Measurements from ENCODE around the gene KLHL20.
"Not testable (repeated sequence)": the region's sequence is repeated elsewhere in the genome, so short reads cannot be mapped to it uniquely, and the experiment has no call there.

The KLHL20 gene, protein sequence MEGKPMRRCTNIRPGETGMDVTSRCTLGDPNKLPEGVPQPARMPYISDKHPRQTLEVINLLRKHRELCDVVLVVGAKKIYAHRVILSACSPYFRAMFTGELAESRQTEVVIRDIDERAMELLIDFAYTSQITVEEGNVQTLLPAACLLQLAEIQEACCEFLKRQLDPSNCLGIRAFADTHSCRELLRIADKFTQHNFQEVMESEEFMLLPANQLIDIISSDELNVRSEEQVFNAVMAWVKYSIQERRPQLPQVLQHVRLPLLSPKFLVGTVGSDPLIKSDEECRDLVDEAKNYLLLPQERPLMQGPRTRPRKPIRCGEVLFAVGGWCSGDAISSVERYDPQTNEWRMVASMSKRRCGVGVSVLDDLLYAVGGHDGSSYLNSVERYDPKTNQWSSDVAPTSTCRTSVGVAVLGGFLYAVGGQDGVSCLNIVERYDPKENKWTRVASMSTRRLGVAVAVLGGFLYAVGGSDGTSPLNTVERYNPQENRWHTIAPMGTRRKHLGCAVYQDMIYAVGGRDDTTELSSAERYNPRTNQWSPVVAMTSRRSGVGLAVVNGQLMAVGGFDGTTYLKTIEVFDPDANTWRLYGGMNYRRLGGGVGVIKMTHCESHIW

GRCh38 chr1:173714759-173715537, at the start of gene KLHL20:
TSS of gene KLHL20 (plus strand) at chr1:173714981. CDS start at chr1:173716044, 1,063 bp downstream.
- DNase-seq = peak; percentile 81 to 85

DNA sequence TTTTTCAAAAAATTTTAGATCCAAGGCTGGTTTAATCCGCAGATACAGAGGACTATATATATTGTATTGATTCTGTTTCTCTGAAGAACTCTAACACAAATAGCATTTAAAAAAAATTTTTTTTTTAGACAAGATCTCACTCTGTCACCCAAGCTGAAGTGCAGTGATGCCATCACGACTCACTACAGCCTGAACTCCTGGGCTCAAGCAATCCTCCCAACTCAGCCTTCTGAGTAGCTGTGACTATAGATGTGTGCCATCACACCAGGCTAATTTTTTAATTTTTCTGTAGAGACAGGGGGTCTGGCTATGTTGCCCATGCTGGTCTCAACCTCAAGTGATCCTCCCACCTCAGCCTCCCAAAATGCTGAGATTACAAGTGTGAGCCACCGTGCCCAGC, 48.1 kb upstream of the KLHL20 start:
- DNase-seq = no peak

DNA sequence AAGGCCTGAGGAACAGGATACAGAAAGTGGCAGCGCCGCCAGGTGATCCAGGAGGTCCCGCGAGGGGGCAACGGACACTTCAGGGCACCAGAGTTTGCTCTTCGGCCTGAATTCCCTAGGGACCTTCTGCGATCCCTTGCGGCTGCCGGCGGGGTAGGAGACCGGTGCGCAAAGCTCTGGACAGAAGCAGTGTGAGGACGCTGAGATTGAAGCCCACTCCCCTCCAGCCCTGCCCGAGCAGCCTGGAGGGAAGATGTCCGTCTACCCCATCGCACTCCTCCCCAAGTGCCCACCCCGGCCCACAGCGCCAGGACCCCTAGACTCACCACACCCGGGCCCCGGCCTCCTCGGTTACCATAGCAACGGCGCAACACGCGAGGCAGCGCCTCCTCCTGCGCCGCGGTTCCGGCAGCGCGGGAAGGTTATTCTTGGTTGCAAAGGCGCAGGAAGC, 45.3 kb upstream of the KLHL20 start, which contains the start of gene ANKRD45:
Gene ANKRD45 (minus strand): TSS at position 361 of the 451 bp plus-strand sequence. CDS start 10,433 bp downstream, outside the sequence.
- peak; percentile 71 to 77 for DNase-seq

- not testable (repeated sequence) for DNase-seq
Observed at GRCh38 chr1:173674496-173674895, 40.3 kb upstream of the KLHL20 start.

- not testable (repeated sequence) for DNase-seq
Observed at GRCh38 chr1:173680152-173680551, 34.6 kb upstream of the KLHL20 start.

GRCh38 chr1:173682184-173682583, 32.6 kb upstream of the KLHL20 start:
- DNase-seq = no peak

GRCh38 chr1:173683838-173684237, 30.9 kb upstream of the KLHL20 start:
- DNase-seq = not testable (repeated sequence)

DNA sequence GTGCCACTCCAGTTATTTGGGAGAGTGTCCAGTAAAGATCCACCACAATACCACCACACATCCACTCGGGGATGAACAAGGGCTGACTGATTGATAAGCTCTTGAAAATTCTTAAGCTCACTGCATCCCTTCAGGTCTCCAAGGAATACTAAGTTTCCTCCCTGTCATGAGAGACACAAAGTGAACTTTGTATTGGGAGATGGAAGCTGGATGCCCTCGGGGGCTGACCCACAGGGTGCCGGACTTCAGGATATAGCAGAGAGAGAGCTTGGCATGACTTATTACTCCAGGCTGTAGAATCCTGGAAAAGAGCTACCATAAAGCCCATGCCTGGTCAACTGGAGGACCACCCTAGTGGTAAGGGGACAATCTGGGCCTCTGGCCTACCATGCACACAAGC, 29.7 kb upstream of the KLHL20 start:
- DNase-seq = not testable (repeated sequence)

DNA sequence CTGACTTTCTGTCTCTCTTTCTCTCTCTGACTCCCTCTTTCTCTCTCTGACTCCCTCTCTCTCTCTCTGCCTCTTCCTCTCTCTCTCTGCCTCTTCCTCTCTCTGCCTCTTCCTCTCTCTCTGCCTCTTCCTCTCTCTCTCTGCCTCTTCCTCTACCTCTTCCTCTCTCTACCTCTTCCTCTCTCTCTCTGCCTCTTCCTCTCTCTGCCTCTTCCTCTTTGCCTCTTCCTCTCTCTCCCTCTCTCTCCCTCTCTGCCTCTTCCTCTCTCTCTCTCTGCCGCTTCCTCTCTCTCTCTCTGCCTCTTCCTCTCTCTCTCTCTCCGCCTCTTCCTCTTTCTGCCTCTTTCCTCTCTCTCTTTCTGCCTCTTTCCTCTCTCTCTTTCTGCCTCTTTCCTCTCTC, 26.5 kb upstream of the KLHL20 start:
- DNase-seq = no peak

GRCh38 chr1:173693238-173693637, 21.5 kb upstream of the KLHL20 start:
- DNase-seq = no peak

GRCh38 chr1:173701299-173701698, 13.5 kb upstream of the KLHL20 start:
- DNase-seq = not testable (repeated sequence)

GRCh38 chr1:173702736-173703135, 12.0 kb upstream of the KLHL20 start:
- DNase-seq = no peak

GRCh38 chr1:173705117-173705516, 9.7 kb upstream of the KLHL20 start:
- DNase-seq = no peak

DNA sequence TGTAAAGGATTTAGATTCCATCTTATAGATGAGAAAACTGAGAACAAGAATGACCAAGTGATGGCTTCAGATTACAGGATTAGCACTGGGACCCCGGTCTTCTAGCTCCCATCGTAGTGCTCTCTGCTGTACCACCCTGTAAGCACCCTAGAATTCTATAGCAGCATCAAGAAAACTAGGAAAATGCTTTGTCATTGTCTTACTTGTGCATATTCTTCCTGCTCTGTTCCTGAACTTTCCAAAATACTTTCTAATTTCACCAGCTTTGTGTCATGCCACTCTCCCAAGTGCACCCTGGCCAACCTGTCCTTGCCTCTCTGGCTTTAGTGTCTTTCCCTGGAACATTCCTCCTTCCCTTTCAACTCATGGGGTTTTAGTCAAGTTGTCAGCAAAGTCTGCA, 6.0 kb upstream of the KLHL20 start:
- no peak for DNase-seq

- DNase-seq = no peak
Observed at GRCh38 chr1:173714441-173714758, 381 bp upstream of the KLHL20 start.

DNA sequence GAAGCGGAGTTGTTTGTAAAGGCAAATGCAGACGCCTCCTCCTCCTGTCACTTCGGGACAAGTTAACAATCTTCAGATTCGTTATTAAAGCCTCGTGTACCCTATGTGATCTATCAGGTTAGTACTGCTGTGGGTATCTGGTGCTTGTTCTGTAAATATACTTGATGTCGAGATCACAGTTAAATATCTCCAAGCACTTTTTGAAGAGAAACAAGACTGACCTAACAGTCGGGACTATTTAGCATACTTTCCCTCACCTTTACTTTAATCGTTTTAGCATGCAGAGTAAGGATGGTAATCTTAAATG, 710 bp downstream of the KLHL20 start:
- DNase-seq = no peak

GRCh38 chr1:173717238-173717637, 2.5 kb downstream of the KLHL20 start:
- no peak for DNase-seq

- DNase-seq = not testable (repeated sequence)
Observed at GRCh38 chr1:173731331-173731730, 16.6 kb downstream of the KLHL20 start.

GRCh38 chr1:173733912-173734311, 19.1 kb downstream of the KLHL20 start:
- DNase-seq = no peak

DNA sequence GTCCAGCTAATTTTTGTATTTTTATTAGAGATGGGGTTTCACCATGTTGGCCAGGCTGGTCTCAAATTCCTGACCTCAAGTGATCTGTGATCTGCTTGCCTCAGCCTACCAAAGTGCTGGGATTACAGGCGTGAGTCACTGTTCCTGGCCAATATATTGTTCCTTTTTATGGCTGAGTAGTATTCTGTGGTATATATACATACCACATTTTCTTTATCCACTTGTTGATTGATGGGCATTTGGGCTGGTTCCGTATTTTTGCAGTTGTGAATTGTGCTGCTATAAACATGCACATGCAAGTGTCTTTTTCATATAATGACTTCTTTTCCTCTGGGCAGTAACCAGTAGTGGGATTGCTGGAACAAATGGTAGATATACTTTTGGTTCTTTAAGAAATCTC, 21.3 kb downstream of the KLHL20 start:
- DNase-seq = not testable (repeated sequence)

DNA sequence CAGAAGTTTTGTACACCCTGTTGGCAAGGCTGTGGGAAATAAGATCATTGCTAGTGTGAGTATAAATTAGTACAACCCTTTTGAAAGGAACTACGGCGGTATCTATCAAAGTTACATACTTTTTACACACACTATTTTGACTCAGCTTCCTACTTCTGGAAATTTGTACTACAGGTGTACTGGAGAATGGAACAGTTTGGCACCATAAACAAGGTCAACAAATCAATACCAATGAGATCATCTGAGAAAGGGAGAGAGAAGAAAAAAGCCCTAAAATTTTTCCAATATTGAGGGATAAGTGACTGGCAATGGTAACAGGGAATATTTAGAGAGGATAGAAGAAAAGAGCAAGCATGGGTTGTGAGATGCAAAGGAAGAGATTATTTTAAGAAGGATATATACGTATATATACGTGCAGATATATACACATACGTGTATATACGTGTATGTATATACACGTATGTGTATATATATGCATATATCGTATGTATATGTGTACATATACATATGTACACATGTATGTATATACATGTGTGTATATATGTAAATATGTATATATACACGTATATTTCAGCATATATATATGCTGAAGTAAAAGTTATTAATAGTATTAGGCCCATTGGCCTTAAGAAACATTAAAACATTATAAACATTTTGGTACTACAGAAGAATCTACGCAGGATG, 27.6 kb downstream of the KLHL20 start:
- DNase-seq = no peak

GRCh38 chr1:173744651-173745050, 29.9 kb downstream of the KLHL20 start:
- no peak for DNase-seq

- no peak for DNase-seq
Observed at GRCh38 chr1:173749137-173749536, 34.4 kb downstream of the KLHL20 start.
